ENCODE results near the gene TTC12. TPM values are rescaled to one million over a fixed set of nuclear protein-coding genes. Genes with fewer than 3 reads are reported as not detected.

Gene TTC12
- total and polyA plus RNA-seq, 2 of the 8 experiments (the other 6 are each of a cell fraction or from before 2014, with no cell fraction given), result 4.7 to 9.0 TPM

DNA sequence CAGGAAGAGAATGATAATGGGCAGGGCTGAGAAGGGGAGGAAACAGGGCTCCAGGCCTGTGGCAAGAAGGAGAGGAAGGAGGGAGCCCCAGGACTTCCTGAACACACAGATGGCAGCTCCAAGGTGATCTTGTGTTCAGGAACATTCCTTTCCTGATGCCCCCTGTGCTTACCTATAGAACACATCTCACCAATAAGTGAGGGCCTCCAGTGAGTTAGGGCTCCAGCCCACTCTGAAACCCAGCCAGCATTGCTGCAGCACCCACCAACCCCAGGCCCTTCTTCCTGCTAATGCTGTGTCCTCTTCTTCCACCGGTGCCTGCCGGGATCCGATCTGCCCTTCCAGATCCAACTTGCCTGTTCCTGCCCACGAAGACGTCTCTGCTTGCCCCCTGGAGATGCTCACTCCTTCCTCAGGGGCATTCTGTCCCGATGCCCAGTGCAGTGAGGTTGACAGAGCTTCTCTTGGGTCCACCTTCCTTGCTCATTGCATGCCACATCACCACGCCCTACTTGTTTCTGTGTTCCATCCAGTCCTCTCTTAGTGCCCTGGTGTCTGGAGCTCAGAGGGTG is 90.6 kb downstream of the TTC12 start:
- Histone ChIP-seq H4K8ac (ENCODE audit: extremely low read depth, insufficient read depth, low read length) (no peak overlapping the region; the same call in 1 of the 2 replicates), H2AFZ (ENCODE audit: low read length) (no peak overlapping the region), H3K79me2 (ENCODE audit: control insufficient read depth in 1 of 2, insufficient read depth in 2 of 2, low read length in 2 of 2) (no peaks in the 10 kb centered on the region), H2BK5ac (ENCODE audit: low read depth, low read length) (no peak overlapping the region), H3K27ac (ENCODE audit: low read depth, low read length) (no peak overlapping the region), H2BK15ac (ENCODE audit: low read length) (no peak overlapping the region), H3K4me2 (ENCODE audit: insufficient read depth in 1 of 2, low read depth in 2 of 2, low read length in 2 of 2) (no peak overlapping the region), H4K5ac (ENCODE audit: insufficient read length, low read depth, low read length) (no peak overlapping the region), H4K91ac (replicated peaks; ENCODE audit: insufficient read length, low read length) (no peak overlapping the region), H3K4me3 (ENCODE audit: extremely low read depth in 1 of 4, insufficient read depth in 2 of 4, low read depth in 3 of 4, low read length in 4 of 4) (no peak overlapping the region), H3K4ac (replicated peaks; ENCODE audit: insufficient read length, low read depth, low read length) (no peak overlapping the region), H2BK20ac (ENCODE audit: low read length) (no peak overlapping the region), H3K9ac (replicated peaks in 1 of 4; ENCODE audit: extremely low read depth in 1 of 4, low read depth in 3 of 4, low read length in 3 of 4) (no peak overlapping the region), H3K18ac (ENCODE audit: extremely low read depth, low read length) (no peak overlapping the region), H4K20me1 (replicated peaks in 1 of 2; ENCODE audit: control insufficient read depth in 1 of 2, insufficient read depth in 2 of 2, low read length in 2 of 2) (no peaks in the 10 kb centered on the region), H2BK120ac (replicated peaks; ENCODE audit: low read depth, low read length) (no peak overlapping the region), H3K23me2 (ENCODE audit: low read depth, low read length) (no peaks in the 10 kb centered on the region), H3K36me3 (ENCODE audit: control insufficient read depth in 2 of 4, insufficient read depth in 4 of 4, low read length in 3 of 4) (no peaks in the 10 kb centered on the region), H3K23ac (ENCODE audit: insufficient read length) (no peak overlapping the region), H3K4me1 (replicated peaks in 1 of 4; ENCODE audit: control insufficient read depth in 3 of 4, insufficient read depth in 4 of 4, low read length in 3 of 4) (no peaks in the 10 kb centered on the region), H3K27me3 (replicated peaks in 1 of 4; ENCODE audit: control insufficient read depth in 3 of 4, extremely low read depth in 1 of 4, insufficient read depth in 3 of 4, low read length in 3 of 4) (no peaks in the 10 kb centered on the region), H3K14ac (ENCODE audit: insufficient read length) (no peak overlapping the region), H2AK5ac (ENCODE audit: low read depth, low read length) (no peak overlapping the region), H3K9me3 (ENCODE audit: insufficient read depth in 2 of 2, low read depth in 1 of 2, low read length in 1 of 2) (no peaks in the 10 kb centered on the region), H3K79me1 (ENCODE audit: low read depth, low read length) (no peaks in the 10 kb centered on the region), H2BK12ac (ENCODE audit: low read depth, low read length) (no peak overlapping the region), H3K56ac (replicated peaks; ENCODE audit: insufficient read length, low read depth, low read length) (no peak overlapping the region)
- POLR2A ChIA-PET (ENCODE audit: partially characterized antibody), result no interaction called here
- DNase-seq (ENCODE audit: low read depth in 1 of 2, low spot score in 2 of 2), result no peak
- WGBS, 2 experiments (ENCODE audit: extremely low coverage in 1 of 2, insufficient coverage in 1 of 2, insufficient read length in 1 of 2, insufficient replicate concordance in 2 of 2, low coverage in 1 of 2, low lambda C conversion rate in 2 of 2, missing lambda C conversion rate in 1 of 2), result 89% methylated on average over 7 of the region's 7 CpGs; no CpG with 5 or more reads in 1 of the 2 experiments
- TF ChIP-seq RNF2 (IDR thresholded peaks at IDR 0.05; ENCODE audit: borderline replicate concordance, low read depth, low read length, missing control alignments, poor library complexity, severe bottlenecking), result no peak
- TF ChIP-seq TCF12 (IDR thresholded peaks at IDR 0.05; ENCODE audit: low read depth, low read length), result no peak
- no peak for TF ChIP-seq KDM4A (IDR thresholded peaks at IDR 0.05; ENCODE audit: low read depth, low read length, severe bottlenecking)
- no peak for TF ChIP-seq CBX8 (IDR thresholded peaks at IDR 0.05; ENCODE audit: borderline replicate concordance, low read depth, low read length)
- no peak for TF ChIP-seq RFX5 (IDR thresholded peaks at IDR 0.05; ENCODE audit: borderline replicate concordance, low read depth, low read length)
- TF ChIP-seq SAP30 (IDR thresholded peaks at IDR 0.05; ENCODE audit: insufficient read depth, insufficient replicate concordance, low read length), result no peak
- no peak for TF ChIP-seq JUND (IDR thresholded peaks at IDR 0.05; ENCODE audit: low read length)
- no peak for FAIRE-seq
- CTCF ChIA-PET (ENCODE audit: partially characterized antibody), result interaction anchor here (1.0 to 2.1 kb wide), 5 partner anchors 16 to 817 kb away, joined by 3 to 6 read pairs (median 5); no protein-coding TSS in a partner anchor
